Measurements from ENCODE around the gene LMX1A. TPM values are rescaled to one million over a fixed set of nuclear protein-coding genes. Genes with fewer than 3 reads are reported as not detected.

Gene LMX1A
- total and polyA plus RNA-seq, 4 experiments from 2014 or later: not detected

DNA sequence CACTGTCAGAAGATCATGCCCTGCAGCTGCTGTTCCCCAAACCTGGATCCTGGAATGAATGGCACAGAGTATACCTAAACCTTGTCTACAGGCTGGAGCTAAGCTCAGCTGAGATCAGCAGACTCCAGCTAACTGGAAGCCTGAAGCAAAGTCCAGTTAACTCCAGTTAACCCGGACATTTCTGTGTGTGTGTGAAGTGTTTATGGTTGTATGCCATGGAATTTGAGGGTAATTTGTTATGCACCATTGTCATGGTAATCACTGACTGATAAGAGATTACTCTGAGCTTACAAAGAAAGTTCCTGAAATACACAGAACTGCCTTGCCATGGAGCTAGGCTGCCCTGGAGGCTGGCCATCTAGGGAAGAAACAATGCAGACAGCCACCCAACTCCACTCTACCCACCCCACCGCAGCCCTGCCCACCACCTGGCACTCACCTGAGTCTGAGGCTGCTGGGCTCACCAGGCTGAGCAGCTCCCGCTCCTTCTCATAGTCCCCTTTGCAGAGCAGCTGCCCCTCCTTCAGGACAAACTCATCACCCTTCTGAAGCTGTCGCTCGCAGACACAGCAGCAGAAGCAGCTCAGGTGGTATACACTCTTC lies 107.4 kb downstream of the LMX1A start:
- no peak overlapping the region for H3K4me3 ChIP-seq (ENCODE audit: low read length in 2 of 2)
- no peaks in the 10 kb centered on the region for H3K9me3 ChIP-seq (ENCODE audit: control insufficient read depth in 1 of 2, low read length in 2 of 2)
- no peaks in the 10 kb centered on the region for H3K27me3 ChIP-seq (ENCODE audit: insufficient read depth, low read length)
- CTCF ChIA-PET (ENCODE audit: partially characterized antibody): no interaction called here
- Mint-ChIP-seq H3K36me3 (no peaks in the 10 kb centered on the region), H3K27ac (no peak overlapping the region), H3K4me1 (no peaks in the 10 kb centered on the region), H3K4me3 (no peak overlapping the region), H3K27me3 (peaks cover 2 to 11% of the 10 kb centered on the region in 2 donors), H3K9me3 (peaks cover 0 to 8% (median 1%) of the 10 kb centered on the region in 8 donors)
- H3K27ac ChIP-seq (ENCODE audit: low read depth, low read length): no peak overlapping the region
- POLR2A ChIA-PET (ENCODE audit: partially characterized antibody): no interaction called here
- H3K4me1 ChIP-seq (ENCODE audit: insufficient read depth, low read length): no peaks in the 10 kb centered on the region
- intact Hi-C loops (cut with micrococcal nuclease): no loop called here
- no peaks in the 10 kb centered on the region for H3K36me3 ChIP-seq (ENCODE audit: insufficient read depth, low read length)
- DNase-seq: no peak

DNA sequence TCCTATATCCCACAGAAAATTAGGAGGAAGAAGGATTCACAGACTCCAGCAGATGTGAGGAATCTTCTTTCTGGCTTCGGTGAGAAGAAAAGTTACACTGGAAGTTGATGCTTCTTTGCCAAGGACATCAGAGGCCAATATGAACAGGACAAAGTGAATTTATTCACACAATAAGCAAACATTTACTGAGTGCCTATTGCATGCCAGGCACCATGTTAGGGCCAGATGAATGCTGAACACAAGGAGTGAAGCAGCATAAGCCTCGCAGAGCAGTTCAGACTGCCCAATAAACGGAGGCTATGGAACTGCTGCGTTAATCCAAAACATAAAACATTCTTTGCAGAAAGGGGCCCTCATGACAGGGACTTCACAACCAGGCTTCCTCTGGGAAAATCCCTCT lies 114.6 kb downstream of the LMX1A start:
- Histone ChIP-seq H3K27ac (ENCODE audit: low read depth, low read length) (no peak overlapping the region), H3K36me3 (ENCODE audit: insufficient read depth, low read length) (no peaks in the 10 kb centered on the region), H3K27me3 (ENCODE audit: insufficient read depth, low read length) (no peaks in the 10 kb centered on the region), H3K4me3 (ENCODE audit: low read length in 2 of 2) (no peak overlapping the region), H3K9me3 (ENCODE audit: control insufficient read depth in 1 of 2, low read length in 2 of 2) (no peaks in the 10 kb centered on the region), H3K4me1 (ENCODE audit: insufficient read depth, low read length) (no peaks in the 10 kb centered on the region)
- CTCF ChIA-PET (ENCODE audit: partially characterized antibody): no interaction called here
- intact Hi-C loops (cut with micrococcal nuclease): no loop called here
- no peaks in the 10 kb centered on the region for H3K4me1 Mint-ChIP-seq
- no peak overlapping the region for H3K27ac Mint-ChIP-seq
- H3K36me3 Mint-ChIP-seq: no peaks in the 10 kb centered on the region
- POLR2A ChIA-PET (ENCODE audit: partially characterized antibody): no interaction called here
- H3K9me3 Mint-ChIP-seq: peaks cover 0 to 8% (median 3%) of the 10 kb centered on the region in 8 donors
- no peak for DNase-seq
- H3K27me3 Mint-ChIP-seq: peaks cover 16 to 19% of the 10 kb centered on the region in 2 donors
- no peak overlapping the region for H3K4me3 Mint-ChIP-seq

GRCh38 chr1:165241321-165241720 lies 115.2 kb downstream of the LMX1A start:
- Mint-ChIP-seq H3K27me3 (peaks cover 19% of the 10 kb centered on the region in 2 donors), H3K36me3 (no peaks in the 10 kb centered on the region), H3K4me3 (no peak overlapping the region), H3K4me1 (no peaks in the 10 kb centered on the region), H3K9me3 (peaks cover 0 to 8% (median 3%) of the 10 kb centered on the region in 8 donors), H3K27ac (no peak overlapping the region)
- ChIA-PET CTCF (ENCODE audit: partially characterized antibody) (no interaction called here), POLR2A (ENCODE audit: partially characterized antibody) (no interaction called here)
- Histone ChIP-seq H3K4me3 (ENCODE audit: low read length in 2 of 2) (no peak overlapping the region), H3K9me3 (ENCODE audit: control insufficient read depth in 1 of 2, low read length in 2 of 2) (no peaks in the 10 kb centered on the region), H3K27ac (ENCODE audit: low read depth, low read length) (no peak overlapping the region), H3K27me3 (ENCODE audit: insufficient read depth, low read length) (peaks cover 5% of the 10 kb centered on the region), H3K36me3 (ENCODE audit: insufficient read depth, low read length) (no peaks in the 10 kb centered on the region), H3K4me1 (ENCODE audit: insufficient read depth, low read length) (no peaks in the 10 kb centered on the region)
- intact Hi-C loops (cut with micrococcal nuclease): no loop called here
- no peak for DNase-seq

- no peak overlapping the region for H3K4me3 Mint-ChIP-seq
- POLR2A ChIA-PET (ENCODE audit: partially characterized antibody): no interaction called here
- H3K9me3 Mint-ChIP-seq: peaks cover 0 to 6% (median 2%) of the 10 kb centered on the region in 8 donors
- Histone ChIP-seq H3K4me3 (ENCODE audit: low read length in 2 of 2) (no peak overlapping the region), H3K36me3 (ENCODE audit: insufficient read depth, low read length) (no peaks in the 10 kb centered on the region), H3K9me3 (ENCODE audit: control insufficient read depth in 1 of 2, low read length in 2 of 2) (no peaks in the 10 kb centered on the region), H3K27ac (ENCODE audit: low read depth, low read length) (no peak overlapping the region), H3K27me3 (ENCODE audit: insufficient read depth, low read length) (peaks cover 5% of the 10 kb centered on the region), H3K4me1 (ENCODE audit: insufficient read depth, low read length) (no peaks in the 10 kb centered on the region)
- H3K36me3 Mint-ChIP-seq: no peaks in the 10 kb centered on the region
- H3K27me3 Mint-ChIP-seq: peaks cover 24 to 26% of the 10 kb centered on the region in 2 donors
- intact Hi-C loops (cut with micrococcal nuclease): no loop called here
- CTCF ChIA-PET (ENCODE audit: partially characterized antibody): no interaction called here
- H3K27ac Mint-ChIP-seq: no peak overlapping the region
- no peak for DNase-seq
- peaks cover 0 to 6% (median under 1%) of the 10 kb centered on the region in 4 donors for H3K4me1 Mint-ChIP-seq
Observed at GRCh38 chr1:165240492-165240891, 116.0 kb downstream of the LMX1A start.

- intact Hi-C loops (cut with micrococcal nuclease): no loop called here
- ChIA-PET CTCF (ENCODE audit: partially characterized antibody) (no interaction called here), POLR2A (ENCODE audit: partially characterized antibody) (no interaction called here)
- H3K27me3 Mint-ChIP-seq: peaks cover 27 to 30% of the 10 kb centered on the region in 2 donors
- peaks cover 0 to 6% (median 3%) of the 10 kb centered on the region in 8 donors for H3K9me3 Mint-ChIP-seq
- H3K4me1 Mint-ChIP-seq: peaks cover 0 to 6% (median under 1%) of the 10 kb centered on the region in 4 donors
- Histone ChIP-seq H3K4me1 (ENCODE audit: insufficient read depth, low read length) (no peaks in the 10 kb centered on the region), H3K4me3 (ENCODE audit: low read length in 2 of 2) (no peak overlapping the region), H3K27ac (ENCODE audit: low read depth, low read length) (no peak overlapping the region), H3K27me3 (ENCODE audit: insufficient read depth, low read length) (peaks cover 5% of the 10 kb centered on the region), H3K9me3 (ENCODE audit: control insufficient read depth in 1 of 2, low read length in 2 of 2) (no peaks in the 10 kb centered on the region), H3K36me3 (ENCODE audit: insufficient read depth, low read length) (no peaks in the 10 kb centered on the region)
- DNase-seq: no peak
- no peak overlapping the region for H3K27ac Mint-ChIP-seq
- no peaks in the 10 kb centered on the region for H3K36me3 Mint-ChIP-seq
- H3K4me3 Mint-ChIP-seq: no peak overlapping the region
Observed at GRCh38 chr1:165239873-165240272, 116.6 kb downstream of the LMX1A start.

GRCh38 chr1:165235777-165236291 lies 120.7 kb downstream of the LMX1A start:
- Histone ChIP-seq H3K9me3 (ENCODE audit: control insufficient read depth in 1 of 2, low read length in 2 of 2) (no peaks in the 10 kb centered on the region), H3K27ac (ENCODE audit: low read depth, low read length) (no peak overlapping the region), H3K36me3 (ENCODE audit: insufficient read depth, low read length) (no peaks in the 10 kb centered on the region), H3K4me3 (ENCODE audit: low read length in 2 of 2) (no peak overlapping the region), H3K27me3 (ENCODE audit: insufficient read depth, low read length) (peaks cover 5% of the 10 kb centered on the region), H3K4me1 (ENCODE audit: insufficient read depth, low read length) (no peaks in the 10 kb centered on the region)
- intact Hi-C loops (cut with micrococcal nuclease): no loop called here
- Mint-ChIP-seq H3K4me1 (peaks cover 0 to 6% (median under 1%) of the 10 kb centered on the region in 4 donors), H3K27ac (no peak overlapping the region), H3K4me3 (peak overlapping the region in 1 of 8 donors; percentile 32), H3K9me3 (peaks cover 0 to 5% (median 3%) of the 10 kb centered on the region in 8 donors), H3K27me3 (peaks cover 37 to 41% of the 10 kb centered on the region in 2 donors), H3K36me3 (no peaks in the 10 kb centered on the region)
- ChIA-PET CTCF (ENCODE audit: partially characterized antibody) (no interaction called here), POLR2A (ENCODE audit: partially characterized antibody) (no interaction called here)
- DNase-seq: no peak

- Histone ChIP-seq H3K27me3 (ENCODE audit: insufficient read depth, low read length) (peaks cover 5% of the 10 kb centered on the region), H3K36me3 (ENCODE audit: insufficient read depth, low read length) (no peaks in the 10 kb centered on the region), H3K9me3 (ENCODE audit: control insufficient read depth in 1 of 2, low read length in 2 of 2) (no peaks in the 10 kb centered on the region), H3K27ac (ENCODE audit: low read depth, low read length) (no peak overlapping the region), H3K4me1 (ENCODE audit: insufficient read depth, low read length) (no peaks in the 10 kb centered on the region), H3K4me3 (ENCODE audit: low read length in 2 of 2) (no peak overlapping the region)
- Mint-ChIP-seq H3K27me3 (peaks cover 37 to 41% of the 10 kb centered on the region in 2 donors), H3K4me1 (peaks cover 0 to 6% (median under 1%) of the 10 kb centered on the region in 4 donors), H3K4me3 (peak overlapping the region in 1 of 8 donors; percentile 10), H3K36me3 (no peaks in the 10 kb centered on the region), H3K9me3 (peaks cover 0 to 5% (median 3%) of the 10 kb centered on the region in 8 donors), H3K27ac (no peak overlapping the region)
- ChIA-PET CTCF (ENCODE audit: partially characterized antibody) (no interaction called here), POLR2A (ENCODE audit: partially characterized antibody) (no interaction called here)
- intact Hi-C loops (cut with micrococcal nuclease): no loop called here
- no peak for DNase-seq
Observed at GRCh38 chr1:165235155-165235776, 121.2 kb downstream of the LMX1A start.
